ENCODE results near the gene BBIP1. TPM values are rescaled to one million over a fixed set of nuclear protein-coding genes. Genes with fewer than 3 reads are reported as not detected.

BBIP1 gene
- total and polyA plus RNA-seq, 10 of the 15 experiments (the other 5 are each of a cell fraction or from before 2014, with no cell fraction given) = 13.8 to 40.8 (median 31.3) TPM

- TF ChIP-seq MLLT1 (IDR thresholded peaks at IDR 0.05) (no peak), BACH1 (IDR thresholded peaks at IDR 0.05; ENCODE audit: borderline replicate concordance) (no peak), HDAC6 (IDR thresholded peaks at IDR 0.05; ENCODE audit: unreplicated experiment) (no peak), PML (IDR thresholded peaks at IDR 0.05; ENCODE audit: low read length) (no peak), RAD21 (IDR thresholded peaks at IDR 0.05; ENCODE audit: insufficient read depth, low read depth, low read length) (no peak), PAX8 (IDR thresholded peaks at IDR 0.05) (no peak), NFYA (IDR thresholded peaks at IDR 0.05; ENCODE audit: borderline replicate concordance, low read depth, low read length) (no peak), PAX5 (IDR thresholded peaks at IDR 0.05; ENCODE audit: borderline replicate concordance, low read depth, low read length) (no peak), CREM (IDR thresholded peaks at IDR 0.05; ENCODE audit: low read depth) (no peak; the same call in 1 of the 2 replicates), EZH2 (IDR thresholded peaks at IDR 0.05; ENCODE audit: borderline replicate concordance, control insufficient read depth, low read depth, low read length) (no peak), MAX (IDR thresholded peaks at IDR 0.05; ENCODE audit: low read depth, low read length) (no peak), NR2C2 (IDR thresholded peaks at IDR 0.05; ENCODE audit: borderline replicate concordance, control insufficient read depth, insufficient read length, low read depth) (no peak), ZZZ3 (IDR thresholded peaks at IDR 0.05; ENCODE audit: control insufficient read depth, insufficient read length, low read depth) (no peak), TBL1XR1 (IDR thresholded peaks at IDR 0.05; ENCODE audit: low read depth, low read length) (no peak), ASH2L (IDR thresholded peaks at IDR 0.05; ENCODE audit: borderline replicate concordance, low read depth) (no peak), MTA2 (IDR thresholded peaks at IDR 0.05; ENCODE audit: low read depth) (peak; percentile 64), IRF5 (IDR thresholded peaks at IDR 0.05; ENCODE audit: borderline replicate concordance) (no peak), ZSCAN29 (IDR thresholded peaks at IDR 0.05) (no peak), POLR2A (IDR thresholded peaks at IDR 0.05; ENCODE audit: low read depth, low read length) (no peak), SP1 (IDR thresholded peaks at IDR 0.05; ENCODE audit: low read depth, low read length) (no peak), JUNB (IDR thresholded peaks at IDR 0.05) (peak; percentile 27), RFX5 (IDR thresholded peaks at IDR 0.05; ENCODE audit: low read depth, low read length) (no peak), IKZF2 (IDR thresholded peaks at IDR 0.05) (peak; percentile 55 to 74; a peak in 3 of 4 replicates), WRNIP1 (IDR thresholded peaks at IDR 0.05; ENCODE audit: borderline replicate concordance, low read depth, low read length) (no peak), CEBPB (IDR thresholded peaks at IDR 0.05; ENCODE audit: borderline replicate concordance in 1 of 2, low read depth in 2 of 2, low read length in 2 of 2) (no peak), BCL11A (IDR thresholded peaks at IDR 0.05; ENCODE audit: low read depth, low read length) (no peak), POU2F2 (IDR thresholded peaks at IDR 0.05; ENCODE audit: borderline replicate concordance, low read depth, low read length) (no peak), HDAC2 (IDR thresholded peaks at IDR 0.05) (no peak), SKIL (IDR thresholded peaks at IDR 0.05; ENCODE audit: low read depth, poor library complexity, severe bottlenecking) (no peak), SREBF2 (IDR thresholded peaks at IDR 0.05; ENCODE audit: low read length) (no peak)
Observed at GRCh38 chr10:110865809-110866482, 53.0 kb downstream of the BBIP1 start (continued).

Measured in GM12878 (cell line).